ENCODE measurements around the gene ARGLU1.

GRCh38 chr13:106497079-106497478 lies 70.9 kb downstream of the ARGLU1 start:
- no peak for TF ChIP-seq CTCF (conservative IDR thresholded peaks at IDR 0.05; ENCODE audit: low read depth, low read length)
- TF ChIP-seq EZH2 (IDR thresholded peaks at IDR 0.05; ENCODE audit: borderline replicate concordance, low read depth, low read length, poor library complexity, severe bottlenecking): no peak
